ENCODE results near the gene COL24A1. TPM values are rescaled to one million over a fixed set of nuclear protein-coding genes. Genes with fewer than 3 reads are reported as not detected.
"Not testable (repeated sequence)": the region's sequence is repeated elsewhere in the genome, so short reads cannot be mapped to it uniquely, and the experiment has no call there.

Gene COL24A1
- total RNA-seq, 4 donors from 2014 or later = 0.32 to 1.8 (median 0.72) TPM

- Histone ChIP-seq H3K27me3 (no peaks in the 10 kb centered on the region), H3K36me3 (no peaks in the 10 kb centered on the region), H3K27ac (no peak overlapping the region), H3K4me3 (no peak overlapping the region), H3K9me3 (no peaks in the 10 kb centered on the region), H3K4me1 (no peaks in the 10 kb centered on the region)
- no peak for TF ChIP-seq POLR2AphosphoS5 (IDR thresholded peaks at IDR 0.05)
- DNase-seq (ENCODE audit: low spot score in 2 of 2) = no peak
- WGBS = 94% methylated on average over 4 of the region's 4 CpGs
Observed at GRCh38 chr1:85976516-85977205, 179.9 kb downstream of the COL24A1 start.

- no peak for DNase-seq (ENCODE audit: low spot score in 2 of 2)
- TF ChIP-seq POLR2A (IDR thresholded peaks at IDR 0.05) = no peak
- TF ChIP-seq POLR2AphosphoS5 (IDR thresholded peaks at IDR 0.05) = no peak
- TF ChIP-seq, protein P1, sequence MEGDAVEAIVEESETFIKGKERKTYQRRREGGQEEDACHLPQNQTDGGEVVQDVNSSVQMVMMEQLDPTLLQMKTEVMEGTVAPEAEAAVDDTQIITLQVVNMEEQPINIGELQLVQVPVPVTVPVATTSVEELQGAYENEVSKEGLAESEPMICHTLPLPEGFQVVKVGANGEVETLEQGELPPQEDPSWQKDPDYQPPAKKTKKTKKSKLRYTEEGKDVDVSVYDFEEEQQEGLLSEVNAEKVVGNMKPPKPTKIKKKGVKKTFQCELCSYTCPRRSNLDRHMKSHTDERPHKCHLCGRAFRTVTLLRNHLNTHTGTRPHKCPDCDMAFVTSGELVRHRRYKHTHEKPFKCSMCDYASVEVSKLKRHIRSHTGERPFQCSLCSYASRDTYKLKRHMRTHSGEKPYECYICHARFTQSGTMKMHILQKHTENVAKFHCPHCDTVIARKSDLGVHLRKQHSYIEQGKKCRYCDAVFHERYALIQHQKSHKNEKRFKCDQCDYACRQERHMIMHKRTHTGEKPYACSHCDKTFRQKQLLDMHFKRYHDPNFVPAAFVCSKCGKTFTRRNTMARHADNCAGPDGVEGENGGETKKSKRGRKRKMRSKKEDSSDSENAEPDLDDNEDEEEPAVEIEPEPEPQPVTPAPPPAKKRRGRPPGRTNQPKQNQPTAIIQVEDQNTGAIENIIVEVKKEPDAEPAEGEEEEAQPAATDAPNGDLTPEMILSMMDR (IDR thresholded peaks at IDR 0.05) = no peak
- no peak for TF ChIP-seq EP300 (IDR thresholded peaks at IDR 0.05)
- H3K4me3 ChIP-seq = no peak overlapping the region
- WGBS = 60% methylated on average over 5 of the region's 5 CpGs
- H3K36me3 ChIP-seq = no peaks in the 10 kb centered on the region
- H3K9me3 ChIP-seq = no peaks in the 10 kb centered on the region
- no peaks in the 10 kb centered on the region for H3K27me3 ChIP-seq
- no peak overlapping the region for H3K27ac ChIP-seq
- no peaks in the 10 kb centered on the region for H3K4me1 ChIP-seq
Observed at GRCh38 chr1:85975912-85976371, 180.6 kb downstream of the COL24A1 start.

- Histone ChIP-seq H3K4me1 (no peaks in the 10 kb centered on the region), H3K4me3 (no peak overlapping the region), H3K9me3 (no peaks in the 10 kb centered on the region), H3K36me3 (no peaks in the 10 kb centered on the region), H3K27ac (no peak overlapping the region), H3K27me3 (no peaks in the 10 kb centered on the region)
- TF ChIP-seq, protein P1 (IDR thresholded peaks at IDR 0.05) = no peak
- TF ChIP-seq POLR2AphosphoS5 (IDR thresholded peaks at IDR 0.05) (no peak), EP300 (IDR thresholded peaks at IDR 0.05) (no peak), POLR2A (IDR thresholded peaks at IDR 0.05) (no peak)
- no peak for DNase-seq (ENCODE audit: low spot score in 2 of 2)
- 90% methylated on average over 2 of the region's 2 CpGs for WGBS
Observed at GRCh38 chr1:85962457-85962856, 194.1 kb downstream of the COL24A1 start.

DNA sequence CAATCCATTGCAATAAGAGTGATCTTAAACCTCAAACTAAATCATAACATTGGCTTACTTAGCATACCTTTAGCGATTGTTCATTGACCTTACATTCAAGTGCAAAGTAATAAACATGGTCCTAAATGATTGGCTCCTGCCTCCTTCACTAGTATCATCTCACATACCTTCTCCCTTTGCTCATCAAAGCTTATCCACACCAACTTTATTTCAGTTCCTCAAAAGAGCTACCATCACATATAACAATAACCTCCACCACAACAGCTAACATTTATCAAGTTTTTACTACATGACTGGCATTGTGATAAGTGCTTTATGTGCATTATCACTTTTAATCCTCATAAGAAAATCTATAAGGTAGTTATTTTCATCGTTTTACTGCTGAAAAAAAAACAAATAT is 198.8 kb downstream of the COL24A1 start:
- Histone ChIP-seq H3K27me3 (no peaks in the 10 kb centered on the region), H3K4me1 (no peaks in the 10 kb centered on the region), H3K27ac (no peak overlapping the region), H3K4me3 (no peak overlapping the region), H3K36me3 (no peaks in the 10 kb centered on the region), H3K9me3 (no peaks in the 10 kb centered on the region)
- DNase-seq (ENCODE audit: low spot score in 2 of 2) = no peak
- WGBS = 84% methylated on average over 2 of the region's 2 CpGs
- TF ChIP-seq, protein P1 (IDR thresholded peaks at IDR 0.05) = no peak
- TF ChIP-seq POLR2AphosphoS5 (IDR thresholded peaks at IDR 0.05) = no peak
- no peak for TF ChIP-seq POLR2A (IDR thresholded peaks at IDR 0.05)
- TF ChIP-seq EP300 (IDR thresholded peaks at IDR 0.05) = no peak

- not testable (repeated sequence) for H3K27me3 ChIP-seq; H3K9me3 ChIP-seq; H3K4me1 ChIP-seq; H3K4me3 ChIP-seq; DNase-seq (ENCODE audit: low spot score in 2 of 2); H3K27ac ChIP-seq; H3K36me3 ChIP-seq
- 73% methylated on average over 7 of the region's 7 CpGs for WGBS
Observed at GRCh38 chr1:85955218-85955617, 201.4 kb downstream of the COL24A1 start.

GRCh38 chr1:85952460-85952859 is 204.1 kb downstream of the COL24A1 start:
- Histone ChIP-seq H3K27me3 (no peaks in the 10 kb centered on the region), H3K27ac (no peak overlapping the region), H3K36me3 (no peaks in the 10 kb centered on the region), H3K4me3 (no peak overlapping the region), H3K4me1 (no peaks in the 10 kb centered on the region), H3K9me3 (no peaks in the 10 kb centered on the region)
- no peak for DNase-seq (ENCODE audit: low spot score in 2 of 2)
- TF ChIP-seq EP300 (IDR thresholded peaks at IDR 0.05) (no peak), POLR2A (IDR thresholded peaks at IDR 0.05) (no peak), POLR2AphosphoS5 (IDR thresholded peaks at IDR 0.05) (no peak)
- TF ChIP-seq, protein P1 (IDR thresholded peaks at IDR 0.05) = no peak
- 22% methylated on average over 3 of the region's 3 CpGs for WGBS
